Osteocyte (in vitro differentiated cells): Measurements from ENCODE around the gene RGS17. TPM values are rescaled to one million over a fixed set of nuclear protein-coding genes. Genes with fewer than 3 reads are reported as not detected.
"Not testable (repeated sequence)": the region's sequence is repeated elsewhere in the genome, so short reads cannot be mapped to it uniquely, and the experiment has no call there.

ENCODE experiments used
- DNase-seq: peaks from one replicate; pipeline ENCODE4 v3.0.0; 2021; ENCODE audit warnings: mixed read lengths; ENCODE audit not compliant: unreplicated experiment; ENCODE audit errors: extremely low spot score
- H3K27ac Mint-ChIP-seq: one replicate; pipeline ENCODE4 v1.8.0; 2021; ENCODE audit warnings: mild to moderate bottlenecking, mixed read lengths; ENCODE audit not compliant: unreplicated experiment
- H3K27me3 Mint-ChIP-seq: one replicate; pipeline ENCODE4 v1.8.0; 2021; ENCODE audit warnings: mixed read lengths; ENCODE audit not compliant: unreplicated experiment
- H3K36me3 Mint-ChIP-seq: one replicate; pipeline ENCODE4 v1.8.0; 2021; ENCODE audit warnings: mixed read lengths; ENCODE audit not compliant: unreplicated experiment
- H3K4me1 Mint-ChIP-seq: one replicate; pipeline ENCODE4 v1.8.0; 2021; ENCODE audit warnings: mixed read lengths; ENCODE audit not compliant: unreplicated experiment
- H3K4me3 Mint-ChIP-seq: one replicate; pipeline ENCODE4 v1.8.0; 2021; ENCODE audit warnings: mild to moderate bottlenecking, moderate library complexity, mixed read lengths; ENCODE audit not compliant: unreplicated experiment
- H3K9me3 Mint-ChIP-seq: one replicate; pipeline ENCODE4 v1.8.0; 2021; ENCODE audit warnings: mixed read lengths; ENCODE audit not compliant: unreplicated experiment
- total RNA-seq: library from RNA; stranded (reverse); gene quantifications from 2 replicates; pipeline ENCODE4 v1.2.1, GENCODE V29; 2021
- TF ChIP-seq, protein P1 (sequence below): fragments of 200-600 bp; sonication (generic); IDR thresholded peaks from 2 replicates; pipeline ENCODE4 v1.5.0; 2021; ENCODE audit warnings: antibody characterized with exemption, mild to moderate bottlenecking, moderate library complexity

The RGS17 gene
- total RNA-seq, 1 donor from 2014 or later: 2.9 TPM

GRCh38 chr6:153117986-153118879 is 12.8 kb downstream of the RGS17 start:
- Mint-ChIP-seq H3K36me3 (peaks cover 9% of the 10 kb centered on the region), H3K4me1 (peaks cover 7% of the 10 kb centered on the region), H3K27me3 (no peaks in the 10 kb centered on the region), H3K9me3 (peaks cover 13% of the 10 kb centered on the region), H3K4me3 (no peak overlapping the region), H3K27ac (peak overlapping the region; percentile 2)
- DNase-seq: no peak
- TF ChIP-seq, protein P1, sequence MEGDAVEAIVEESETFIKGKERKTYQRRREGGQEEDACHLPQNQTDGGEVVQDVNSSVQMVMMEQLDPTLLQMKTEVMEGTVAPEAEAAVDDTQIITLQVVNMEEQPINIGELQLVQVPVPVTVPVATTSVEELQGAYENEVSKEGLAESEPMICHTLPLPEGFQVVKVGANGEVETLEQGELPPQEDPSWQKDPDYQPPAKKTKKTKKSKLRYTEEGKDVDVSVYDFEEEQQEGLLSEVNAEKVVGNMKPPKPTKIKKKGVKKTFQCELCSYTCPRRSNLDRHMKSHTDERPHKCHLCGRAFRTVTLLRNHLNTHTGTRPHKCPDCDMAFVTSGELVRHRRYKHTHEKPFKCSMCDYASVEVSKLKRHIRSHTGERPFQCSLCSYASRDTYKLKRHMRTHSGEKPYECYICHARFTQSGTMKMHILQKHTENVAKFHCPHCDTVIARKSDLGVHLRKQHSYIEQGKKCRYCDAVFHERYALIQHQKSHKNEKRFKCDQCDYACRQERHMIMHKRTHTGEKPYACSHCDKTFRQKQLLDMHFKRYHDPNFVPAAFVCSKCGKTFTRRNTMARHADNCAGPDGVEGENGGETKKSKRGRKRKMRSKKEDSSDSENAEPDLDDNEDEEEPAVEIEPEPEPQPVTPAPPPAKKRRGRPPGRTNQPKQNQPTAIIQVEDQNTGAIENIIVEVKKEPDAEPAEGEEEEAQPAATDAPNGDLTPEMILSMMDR: no peak

- Mint-ChIP-seq H3K9me3 (peaks cover 25% of the 10 kb centered on the region), H3K36me3 (peaks cover 14% of the 10 kb centered on the region)
- not testable (repeated sequence) for H3K4me1 Mint-ChIP-seq, H3K27ac Mint-ChIP-seq, DNase-seq, H3K27me3 Mint-ChIP-seq, H3K4me3 Mint-ChIP-seq
Observed at GRCh38 chr6:153111082-153111481, 20.0 kb downstream of the RGS17 start.

- not testable (repeated sequence) for H3K27me3 Mint-ChIP-seq, H3K27ac Mint-ChIP-seq, H3K4me1 Mint-ChIP-seq
Observed at GRCh38 chr6:153110612-153111011, 20.5 kb downstream of the RGS17 start.

GRCh38 chr6:153108315-153108714 is 22.8 kb downstream of the RGS17 start:
- Mint-ChIP-seq H3K27me3 (no peaks in the 10 kb centered on the region), H3K27ac (no peak overlapping the region), H3K9me3 (peaks cover 13% of the 10 kb centered on the region), H3K4me3 (no peak overlapping the region), H3K36me3 (peaks cover 6% of the 10 kb centered on the region), H3K4me1 (peaks cover 6% of the 10 kb centered on the region)
- DNase-seq: no peak
- TF ChIP-seq, protein P1: peak; percentile 55

More at GRCh38 chr6:153110612-153111011, 20.5 kb downstream of the RGS17 start:
- not testable (repeated sequence) for H3K4me3 Mint-ChIP-seq, DNase-seq
- Mint-ChIP-seq H3K36me3 (peaks cover 13% of the 10 kb centered on the region), H3K9me3 (peaks cover 25% of the 10 kb centered on the region)

DNA sequence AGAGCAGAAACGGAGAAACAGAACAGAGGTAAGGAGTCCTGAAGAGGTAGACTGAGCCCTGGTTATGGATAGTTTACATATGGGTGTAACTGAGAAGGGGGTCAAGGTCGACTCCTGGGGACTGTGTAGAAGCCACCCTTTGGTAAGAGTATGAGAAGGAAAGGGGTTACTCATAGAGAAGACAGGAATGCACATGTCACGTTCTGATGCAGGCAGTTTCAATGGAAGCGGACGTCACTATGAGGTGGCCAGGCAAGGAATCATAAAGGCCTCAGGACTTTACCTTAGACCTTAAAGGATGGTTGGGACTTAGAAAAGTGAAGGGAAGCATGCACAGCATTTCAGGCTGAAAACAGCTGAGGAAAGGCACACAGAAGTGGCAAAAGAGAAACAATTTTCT is 25.1 kb downstream of the RGS17 start:
- Mint-ChIP-seq H3K4me1 (peaks cover 6% of the 10 kb centered on the region), H3K9me3 (no peaks in the 10 kb centered on the region), H3K27ac (no peak overlapping the region), H3K27me3 (no peaks in the 10 kb centered on the region), H3K4me3 (no peak overlapping the region), H3K36me3 (no peaks in the 10 kb centered on the region)
- TF ChIP-seq, protein P1: no peak
- DNase-seq: no peak

- no peak overlapping the region for H3K4me3 Mint-ChIP-seq
- H3K27me3 Mint-ChIP-seq: no peaks in the 10 kb centered on the region
- peaks cover 3% of the 10 kb centered on the region for H3K4me1 Mint-ChIP-seq
- no peak for DNase-seq
- TF ChIP-seq, protein P1: no peak
- H3K27ac Mint-ChIP-seq: no peak overlapping the region
- H3K36me3 Mint-ChIP-seq: no peaks in the 10 kb centered on the region
- H3K9me3 Mint-ChIP-seq: no peaks in the 10 kb centered on the region
Observed at GRCh38 chr6:153104220-153104619, 26.9 kb downstream of the RGS17 start.
